SH-SY5Y (cell line): ENCODE results near the gene MIGA2.

Source experiments
- GATA2 ChIP-seq: IDR thresholded peaks from 2 replicates; pipeline ENCODE4 v1.6.1; 2011; ENCODE audit warnings: mild to moderate bottlenecking, low read depth, low read length
- GATA3 ChIP-seq: IDR thresholded peaks from 2 replicates; pipeline ENCODE4 v1.6.1; 2011; ENCODE audit warnings: low read depth, mild to moderate bottlenecking, low read length, moderate library complexity

Gene MIGA2

DNA sequence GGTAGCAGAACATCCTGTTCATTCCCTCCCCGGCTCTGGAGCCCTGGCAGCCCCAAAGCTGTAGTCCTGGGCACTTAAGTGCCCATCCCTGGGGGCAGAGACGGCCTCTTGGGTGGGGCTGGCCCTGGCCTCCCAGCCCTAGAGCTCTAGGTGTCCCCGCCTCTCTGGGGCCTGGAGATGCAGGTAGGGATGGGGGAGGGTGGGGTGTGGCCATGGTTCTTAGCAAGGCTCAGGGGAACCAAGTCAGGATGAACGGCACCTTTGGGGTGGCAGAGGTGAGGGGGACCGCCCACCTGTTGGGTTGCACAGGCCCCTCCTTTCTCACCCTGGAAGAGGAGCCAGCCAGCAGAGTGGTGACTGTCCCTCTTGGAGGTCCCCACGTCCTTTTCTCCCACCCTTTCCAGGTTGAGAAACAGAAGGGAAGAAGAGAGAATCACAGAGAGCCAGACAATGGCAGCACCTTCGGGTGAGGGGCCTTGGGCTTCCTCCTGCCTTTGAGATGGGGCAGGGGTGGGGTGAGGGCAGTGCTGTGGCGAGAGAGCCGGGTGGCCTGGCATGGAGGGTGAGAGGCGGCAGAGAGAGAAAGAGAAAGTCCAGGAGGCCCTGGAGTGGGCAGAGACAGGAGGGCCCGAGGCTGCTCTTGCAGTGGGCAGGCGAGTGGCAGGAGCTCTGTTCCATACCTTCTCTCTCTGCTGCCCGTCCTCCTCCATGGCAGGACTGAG is 71.8 kb downstream of the MIGA2 start:
- TF ChIP-seq GATA3 (no peak), GATA2 (no peak)

DNA sequence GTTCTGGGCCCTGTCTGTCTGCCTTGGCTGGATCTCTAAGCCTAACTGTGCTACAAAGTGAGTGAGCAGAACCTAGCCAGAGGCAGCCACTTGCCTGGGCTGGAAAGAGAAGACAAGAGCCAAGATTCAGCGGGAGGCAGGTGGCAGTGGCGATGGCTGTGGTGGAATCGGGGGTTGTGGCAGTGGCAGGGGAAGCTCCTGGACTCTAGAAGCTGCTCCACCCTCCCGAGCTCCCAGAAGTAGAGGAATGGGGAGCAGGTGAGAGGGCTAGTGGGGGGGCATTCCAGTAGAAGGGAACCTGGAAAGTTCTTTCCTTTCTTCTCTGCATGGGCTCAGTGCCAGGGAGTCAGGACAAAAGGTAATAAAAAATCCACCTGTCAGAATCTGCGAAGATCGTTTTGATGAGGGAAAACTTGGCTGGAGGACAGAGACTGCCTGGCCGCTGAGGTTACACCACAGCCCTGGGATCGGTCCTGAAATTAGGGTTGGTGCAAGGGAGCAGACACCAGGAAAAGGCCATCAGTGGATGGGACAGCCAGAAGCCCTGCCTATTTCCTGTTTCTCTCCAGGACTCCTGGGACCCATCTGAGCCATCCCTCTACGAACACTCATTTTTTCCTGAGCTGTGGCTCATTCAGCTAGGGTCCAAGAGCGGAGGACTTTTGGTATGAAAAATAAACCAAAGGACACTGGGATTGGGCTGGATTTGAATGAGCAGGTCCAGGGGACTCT is 72.5 kb downstream of the MIGA2 start:
- no peak for TF ChIP-seq GATA3
- TF ChIP-seq GATA2: no peak

- no peak for TF ChIP-seq GATA3
- TF ChIP-seq GATA2: no peak
Measured at GRCh38 chr9:129109537-129109903, 73.1 kb downstream of the MIGA2 start.

- TF ChIP-seq GATA3 (no peak), GATA2 (no peak)
Measured at GRCh38 chr9:129109952-129110739, 73.7 kb downstream of the MIGA2 start.

GRCh38 chr9:129110740-129111527 is 74.5 kb downstream of the MIGA2 start, which contains the start of the genes CRAT and PTPA:
TSS of gene CRAT (minus strand) at chr9:129110793. CDS start at chr9:129110509, 284 bp downstream.
TSS of gene PTPA (plus strand) at chr9:129111415. CDS start at chr9:129111601, 186 bp downstream.
- no peak for TF ChIP-seq GATA2
- no peak for TF ChIP-seq GATA3

GRCh38 chr9:129111528-129112151 is 75.2 kb downstream of the MIGA2 start:
- TF ChIP-seq GATA2: no peak
- no peak for TF ChIP-seq GATA3

DNA sequence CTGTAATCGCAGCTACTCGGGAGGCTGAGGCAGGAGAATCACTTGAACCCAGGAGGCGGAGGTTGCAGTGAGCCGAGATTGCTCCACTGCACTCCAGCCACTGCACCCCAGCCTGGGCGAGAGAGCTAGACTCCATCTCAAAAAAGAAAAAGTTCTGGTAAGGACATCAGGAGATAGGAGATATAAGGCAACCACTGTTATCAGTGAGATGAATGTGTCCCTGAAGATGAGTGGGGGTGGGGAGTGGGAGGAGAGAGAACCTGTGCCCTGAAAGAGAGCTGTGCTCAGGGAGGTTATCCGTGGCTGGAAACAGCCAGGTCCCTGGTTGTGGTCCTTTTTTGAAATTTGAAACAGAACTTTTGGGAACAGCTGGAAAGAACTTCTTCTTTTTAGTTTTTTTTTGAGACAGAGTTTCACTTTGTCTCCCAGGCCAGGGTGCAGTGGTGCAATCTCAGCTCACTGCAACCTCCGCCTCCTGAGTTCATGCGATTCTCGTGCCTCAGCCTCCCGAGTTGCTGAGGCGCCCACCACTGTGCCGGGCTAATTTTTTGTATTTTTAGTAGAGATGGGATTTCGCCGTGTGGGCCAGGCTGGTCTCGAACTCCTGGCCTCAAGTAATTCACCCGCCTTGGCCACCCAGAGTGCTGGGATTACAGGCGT is 77.3 kb downstream of the MIGA2 start:
- TF ChIP-seq GATA2: no peak
- no peak for TF ChIP-seq GATA3

- TF ChIP-seq GATA3 (no peak), GATA2 (no peak)
Measured at GRCh38 chr9:129118799-129119198, 82.4 kb downstream of the MIGA2 start.

DNA sequence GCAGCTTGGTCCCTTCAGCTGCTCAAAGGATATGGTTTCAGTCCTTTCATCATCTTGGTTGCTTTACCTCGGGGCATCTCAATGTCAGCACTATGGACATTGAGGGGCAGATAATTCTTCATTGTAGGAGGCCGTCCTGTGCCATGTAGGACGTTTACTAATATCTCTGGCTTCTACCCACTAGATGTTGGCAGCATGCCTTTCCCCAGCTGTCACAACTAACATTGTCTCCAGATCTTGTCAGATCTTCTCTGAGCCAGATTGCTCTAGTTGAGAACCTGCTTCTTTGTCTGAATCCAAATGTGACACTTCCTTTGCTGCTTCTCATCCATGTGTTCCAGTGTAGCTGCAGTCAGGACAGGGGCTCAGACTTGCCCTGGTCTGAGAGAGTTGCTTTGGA is 85.1 kb downstream of the MIGA2 start:
- TF ChIP-seq GATA2: no peak
- no peak for TF ChIP-seq GATA3
